ENCODE measurements around the gene IGSF3. TPM values are rescaled to one million over a fixed set of nuclear protein-coding genes. Genes with fewer than 3 reads are reported as not detected.

Gene IGSF3
- total RNA-seq, 6 experiments from 2014 or later = 0.42 to 4.9 (median 1.8) TPM

GRCh38 chr1:116712510-116712909 lies 45.0 kb upstream of the IGSF3 start:
- intact Hi-C loops (cut with DNase I) = no loop called here
- H3K4me1 ChIP-seq = no peaks in the 10 kb centered on the region
- H3K27me3 ChIP-seq = no peaks in the 10 kb centered on the region
- ATAC-seq (no peak), DNase-seq (no peak)
- WGBS (ENCODE audit: insufficient coverage, low coverage, low lambda C conversion rate, missing lambda C conversion rate) = 36% methylated on average over 6 of the region's 6 CpGs
- H3K36me3 ChIP-seq = no peaks in the 10 kb centered on the region
- no peaks in the 10 kb centered on the region for H3K9me3 ChIP-seq
- TF ChIP-seq POLR2A (IDR thresholded peaks at IDR 0.05) (no peak), CTCF (IDR thresholded peaks at IDR 0.05) (no peak)
- H3K27ac ChIP-seq = no peak overlapping the region
- H3K4me3 ChIP-seq = no peak overlapping the region

DNA sequence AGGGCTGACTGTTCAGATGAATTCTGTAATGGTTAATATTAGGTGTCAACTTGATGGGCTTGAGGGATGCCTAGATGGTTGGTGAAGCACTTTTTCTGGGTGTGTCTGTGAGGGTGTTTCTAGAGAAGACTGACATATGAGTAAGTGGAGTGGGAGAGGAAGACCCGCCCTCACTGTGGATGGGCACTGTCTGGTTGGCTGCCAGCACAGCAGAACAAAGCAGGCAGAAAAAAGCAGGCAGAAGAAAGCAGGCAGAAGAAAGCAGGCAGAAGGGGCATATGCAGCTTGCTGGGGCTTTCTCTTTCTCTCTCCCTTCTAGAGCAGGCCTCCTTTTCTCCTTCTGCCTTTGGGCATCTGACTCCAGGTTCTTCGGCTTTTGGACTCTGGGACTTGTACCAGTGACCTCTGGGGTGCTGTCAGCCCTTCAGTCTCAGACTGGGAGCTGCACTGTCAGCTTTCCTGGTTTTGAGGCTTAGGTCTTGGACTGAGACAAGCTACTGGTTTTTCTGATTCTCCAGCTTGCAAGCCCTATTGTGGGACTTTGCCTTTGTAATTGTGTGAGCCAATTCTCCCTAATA lies 43.8 kb upstream of the IGSF3 start:
- Histone ChIP-seq H3K4me1 (no peaks in the 10 kb centered on the region), H3K27ac (no peak overlapping the region), H3K27me3 (no peaks in the 10 kb centered on the region), H3K4me3 (no peak overlapping the region), H3K9me3 (no peaks in the 10 kb centered on the region), H3K36me3 (no peaks in the 10 kb centered on the region)
- DNase-seq (no peak), ATAC-seq (no peak)
- 57% methylated on average over 2 of the region's 2 CpGs for WGBS (ENCODE audit: insufficient coverage, low coverage, low lambda C conversion rate, missing lambda C conversion rate)
- intact Hi-C loops (cut with DNase I) = no loop called here
- no peak for TF ChIP-seq POLR2A (IDR thresholded peaks at IDR 0.05)
- no peak for TF ChIP-seq CTCF (IDR thresholded peaks at IDR 0.05)

DNA sequence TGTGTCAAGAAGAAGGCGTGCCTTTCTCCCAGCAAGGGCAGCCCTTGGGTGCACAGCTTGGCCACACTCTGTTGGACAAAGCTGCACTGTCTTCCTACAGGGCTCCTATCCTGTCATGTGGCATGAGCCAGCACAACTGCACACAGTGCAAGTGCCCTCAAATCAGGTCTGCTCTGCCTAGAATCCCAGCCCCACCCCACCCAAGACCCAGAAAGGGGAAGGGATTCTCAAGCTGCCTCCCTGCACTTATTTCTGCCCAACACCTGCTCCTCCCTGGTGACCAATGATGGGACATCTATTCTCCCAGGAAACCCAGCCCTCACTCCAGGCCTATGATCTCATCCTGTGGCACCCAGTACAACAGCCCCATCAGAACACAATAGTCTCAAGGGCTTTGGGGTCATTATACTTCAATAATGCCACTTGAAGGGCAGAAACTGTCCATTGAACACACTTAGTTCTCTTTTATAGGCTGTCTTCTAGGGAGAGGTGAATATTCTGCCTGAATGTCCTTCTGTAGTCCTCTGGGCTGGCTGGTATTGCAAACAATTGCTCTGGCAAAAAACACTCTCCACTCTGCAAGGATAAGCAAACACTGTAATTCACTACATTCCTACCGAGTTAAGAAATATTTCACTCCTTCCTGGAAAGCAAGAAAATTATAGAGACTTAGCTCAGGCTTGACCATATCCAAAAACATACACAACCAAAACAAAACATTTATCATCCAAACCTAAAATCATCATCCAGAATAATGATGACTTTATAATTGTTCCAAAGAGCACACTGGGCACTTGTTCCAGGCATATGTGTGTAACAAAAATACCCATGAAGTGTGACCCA lies 43.1 kb upstream of the IGSF3 start:
- ATAC-seq (peak in 1 of 4 donors; percentile 20), DNase-seq (no peak)
- Histone ChIP-seq H3K4me3 (no peak overlapping the region), H3K27ac (no peak overlapping the region), H3K27me3 (no peaks in the 10 kb centered on the region), H3K36me3 (no peaks in the 10 kb centered on the region), H3K9me3 (no peaks in the 10 kb centered on the region), H3K4me1 (no peaks in the 10 kb centered on the region)
- 15% methylated on average over 1 of the region's 2 CpGs for WGBS (ENCODE audit: insufficient coverage, low coverage, low lambda C conversion rate, missing lambda C conversion rate)
- intact Hi-C loops (cut with DNase I) = no loop called here
- TF ChIP-seq CTCF (IDR thresholded peaks at IDR 0.05) (no peak), POLR2A (IDR thresholded peaks at IDR 0.05) (no peak)

DNA sequence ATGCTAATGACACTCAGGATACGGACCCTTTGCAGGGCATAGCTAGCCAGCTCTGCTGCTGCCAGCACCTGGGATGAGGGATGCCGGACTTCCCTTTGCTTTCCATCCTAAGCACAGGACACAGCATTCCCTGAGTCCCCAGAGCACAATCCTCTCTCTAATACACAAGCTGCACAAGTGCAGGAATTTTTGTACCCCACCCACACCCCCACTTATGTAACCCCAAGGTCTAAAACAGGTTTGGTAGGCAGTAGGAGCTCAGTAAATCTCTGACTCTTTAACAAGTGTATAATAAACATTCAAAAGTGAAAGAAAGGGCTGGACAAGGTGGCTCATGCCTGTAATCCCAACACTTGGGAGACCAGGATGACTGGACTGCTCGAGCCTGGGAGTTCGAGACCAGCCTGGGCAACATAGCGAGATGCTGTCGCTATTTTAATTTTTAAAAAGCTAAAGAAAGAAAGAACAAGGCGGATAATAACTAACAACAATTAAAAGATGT lies 42.2 kb upstream of the IGSF3 start:
- no peaks in the 10 kb centered on the region for H3K4me1 ChIP-seq
- no peak overlapping the region for H3K27ac ChIP-seq
- DNase-seq (no peak), ATAC-seq (no peak)
- H3K4me3 ChIP-seq = no peak overlapping the region
- H3K36me3 ChIP-seq = no peaks in the 10 kb centered on the region
- intact Hi-C loops (cut with DNase I) = no loop called here
- TF ChIP-seq CTCF (IDR thresholded peaks at IDR 0.05) (no peak), POLR2A (IDR thresholded peaks at IDR 0.05) (no peak)
- WGBS (ENCODE audit: insufficient coverage, low coverage, low lambda C conversion rate, missing lambda C conversion rate) = 85% methylated on average over 4 of the region's 7 CpGs
- no peaks in the 10 kb centered on the region for H3K9me3 ChIP-seq
- H3K27me3 ChIP-seq = no peaks in the 10 kb centered on the region
